RPMI7951 (cell line): Measurements from ENCODE around the gene CABLES2. TPM values are rescaled to one million over a fixed set of nuclear protein-coding genes. Genes with fewer than 3 reads are reported as not detected.
"Not testable (repeated sequence)": the region's sequence is repeated elsewhere in the genome, so short reads cannot be mapped to it uniquely, and the experiment has no call there.

ENCODE experiments used
- DNase-seq: peaks from one replicate; pipeline ENCODE4 v3.0.0-alpha.2; 2012; ENCODE audit warnings: low read depth
- total RNA-seq: library from RNA; depleted of rRNA; stranded (reverse); fragments of >200 nt; shearing (Covaris generic); gene quantifications from 2 replicates; pipeline ENCODE4 v1.2.3, GENCODE V29; 2014

Gene CABLES2
- total RNA-seq, 1 experiment from 2014 or later: 4.7 TPM

DNA sequence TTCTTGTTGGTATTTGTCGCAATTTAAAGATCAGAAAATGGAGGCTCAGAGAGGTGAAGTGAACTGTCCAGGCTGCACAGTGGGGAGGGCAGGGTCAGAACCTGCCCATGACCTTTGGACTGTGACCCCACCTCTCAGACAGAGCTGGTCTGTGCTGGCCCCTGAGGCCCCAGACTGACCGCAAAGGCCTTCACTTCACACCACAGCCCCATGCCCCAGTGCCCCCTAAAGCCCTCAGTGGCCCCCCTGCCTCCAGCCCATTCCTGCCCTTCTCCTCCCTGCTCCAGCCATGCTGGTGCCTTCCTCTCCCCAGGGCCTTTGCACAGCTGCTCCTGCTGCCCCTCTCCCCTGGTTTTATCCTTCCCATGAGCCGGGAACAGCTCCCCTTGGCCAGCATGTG lies 29.6 kb upstream of the CABLES2 start:
- DNase-seq: no peak

- no peak for DNase-seq
Measured at GRCh38 chr20:62433658-62434497, 26.8 kb upstream of the CABLES2 start.

DNA sequence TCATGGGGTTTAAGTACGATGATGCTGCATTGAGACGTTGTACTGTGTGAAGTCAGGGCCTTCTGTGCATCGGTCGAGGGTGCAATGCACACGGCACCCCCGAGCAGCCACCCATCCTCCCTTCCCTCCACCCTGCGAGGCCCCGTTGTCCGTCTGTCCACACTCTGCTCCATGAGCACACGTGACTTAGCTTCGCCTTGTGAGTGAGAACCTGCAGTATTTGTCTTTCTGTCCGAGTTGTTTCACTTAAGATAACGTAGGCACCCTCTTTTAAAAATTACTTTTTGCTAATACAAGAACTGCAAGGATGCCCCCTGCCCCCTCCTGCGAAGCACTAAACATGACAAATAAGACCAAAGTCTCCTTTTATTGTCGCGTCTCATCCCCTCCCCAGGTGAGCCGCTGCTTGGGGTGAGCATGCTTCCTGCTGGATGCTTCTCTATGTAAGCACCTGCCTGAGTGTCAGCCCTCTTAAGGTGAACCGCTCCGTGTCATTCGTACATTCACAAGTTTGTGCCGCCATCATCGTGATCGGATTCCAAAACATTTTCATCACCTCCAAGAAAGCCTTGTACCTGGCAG lies 23.9 kb upstream of the CABLES2 start:
- DNase-seq: no peak

- no peak for DNase-seq
Measured at GRCh38 chr20:62430311-62430853, 23.3 kb upstream of the CABLES2 start.

DNA sequence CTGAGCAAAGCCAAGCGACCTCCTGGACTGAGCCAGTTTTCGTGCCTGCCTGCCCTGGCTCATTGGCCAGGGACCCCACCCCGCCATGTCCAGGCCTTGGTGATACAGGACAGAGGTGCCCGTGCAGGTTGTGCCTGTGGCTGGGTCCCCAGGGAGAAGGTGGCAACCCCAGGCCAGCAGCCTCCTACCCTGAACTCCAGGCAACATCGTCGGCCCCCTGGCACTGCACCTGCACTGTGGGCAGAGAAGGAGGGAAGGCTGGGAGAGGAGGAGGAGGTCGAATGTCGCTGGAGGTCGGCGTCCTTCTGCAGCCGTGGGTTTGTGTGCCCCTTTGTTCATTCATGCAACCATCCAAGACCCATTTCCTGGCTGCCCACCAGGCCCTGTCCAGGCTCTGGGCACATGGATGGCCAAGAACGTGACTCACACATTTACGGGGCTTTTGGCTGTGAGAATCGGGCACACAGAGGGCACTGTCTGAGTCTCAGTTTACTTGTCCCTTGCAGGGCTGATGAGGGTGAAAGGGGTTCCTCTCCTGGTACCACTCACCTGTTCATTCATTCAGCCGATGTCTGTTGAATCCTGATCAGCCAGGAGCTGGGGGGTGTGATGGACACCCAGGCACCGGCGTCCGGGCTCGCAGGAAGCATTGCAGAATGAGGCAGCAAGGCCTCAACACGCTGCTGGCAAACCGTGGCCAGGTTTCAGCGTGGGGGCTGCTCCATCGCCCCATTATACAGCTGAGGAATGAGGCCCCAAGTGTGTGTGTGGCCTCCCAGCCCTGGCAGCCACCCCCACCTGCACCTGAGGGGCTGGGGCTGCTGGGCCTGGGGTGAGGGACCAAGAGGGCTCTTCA lies 22.6 kb upstream of the CABLES2 start:
- DNase-seq: no peak

- DNase-seq: no peak
Measured at GRCh38 chr20:62428396-62429295, 21.6 kb upstream of the CABLES2 start.

DNA sequence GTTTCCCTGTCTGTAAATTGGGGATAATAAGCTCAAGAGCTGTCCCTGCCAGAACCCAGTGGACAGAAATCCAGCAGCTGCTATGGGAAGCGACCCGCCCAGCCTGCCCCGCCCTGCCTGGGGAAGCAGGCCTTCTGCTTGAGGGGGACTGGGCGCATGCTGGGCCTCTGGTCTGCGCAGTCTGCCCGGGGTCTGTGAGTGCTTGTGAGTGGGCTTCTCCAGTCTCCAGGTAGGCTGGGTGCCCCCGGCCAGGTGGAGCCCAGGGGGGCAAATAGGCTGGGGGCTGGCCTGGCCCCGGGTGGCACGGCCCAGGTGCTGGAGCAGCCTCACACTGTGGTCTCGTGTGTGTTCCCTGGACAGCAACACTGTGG lies 20.9 kb upstream of the CABLES2 start:
- no peak for DNase-seq

DNA sequence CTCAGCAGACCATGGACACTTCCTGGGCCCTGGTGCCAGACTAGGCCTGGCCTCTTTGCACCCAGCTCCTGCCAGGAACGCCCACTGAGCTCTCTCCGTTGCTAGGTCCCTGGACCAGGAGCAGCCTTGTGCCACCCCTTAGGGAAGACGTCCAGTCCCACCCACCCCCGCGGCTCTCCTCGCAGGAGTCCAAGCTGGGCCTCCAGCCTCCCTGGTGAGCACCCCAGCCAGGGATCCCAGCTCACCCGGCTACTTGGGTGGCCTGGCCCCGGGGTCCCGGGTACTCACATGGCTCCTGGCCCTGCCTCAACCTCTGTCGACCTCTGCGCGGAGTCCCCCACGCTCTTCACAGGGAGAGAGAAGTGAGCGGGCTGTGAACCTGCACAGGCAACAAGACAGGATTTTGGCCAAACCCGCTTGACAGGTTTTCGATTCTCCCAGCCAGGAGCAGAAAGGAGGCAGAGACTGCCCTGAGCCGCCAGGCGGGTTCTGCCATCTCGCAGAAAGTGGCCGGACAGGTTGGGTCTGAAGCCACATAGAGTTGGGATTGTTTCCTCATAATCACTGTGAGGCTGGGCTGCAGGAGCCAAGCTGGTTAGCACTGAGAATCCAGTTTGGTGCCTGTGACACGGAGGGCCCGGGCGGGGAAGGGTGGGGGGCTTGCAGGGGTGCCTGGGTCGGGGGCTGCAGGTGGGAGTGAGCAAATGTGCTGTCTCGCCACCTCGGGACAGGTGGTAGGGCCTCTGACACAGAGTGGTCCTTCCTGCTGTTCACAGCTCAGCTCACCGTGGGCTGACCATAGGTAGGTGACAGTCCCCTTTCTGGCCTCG lies 20.3 kb upstream of the CABLES2 start, which contains the start of gene RBBP8NL:
RBBP8NL (minus strand) TSS at position 368 of the 830 bp plus-strand sequence. CDS start 7,892 bp downstream, outside the sequence.
- DNase-seq: no peak

GRCh38 chr20:62426699-62427131 lies 19.6 kb upstream of the CABLES2 start:
- no peak for DNase-seq

DNA sequence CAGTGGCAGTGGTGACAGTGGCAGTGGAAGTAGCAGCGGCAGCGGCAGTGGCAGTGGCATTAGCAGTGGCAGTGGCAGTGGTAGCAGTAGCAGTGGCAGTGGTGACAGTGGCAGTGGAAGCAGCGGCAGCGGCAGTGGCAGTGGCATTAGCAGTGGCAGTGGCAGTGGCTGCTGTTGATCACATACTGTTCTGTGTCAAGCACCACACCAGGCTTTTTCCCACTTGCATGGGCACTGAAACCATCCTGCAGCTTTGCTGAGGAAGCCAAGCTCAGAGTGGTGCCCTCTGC lies 18.9 kb upstream of the CABLES2 start:
- not testable (repeated sequence) for DNase-seq

DNA sequence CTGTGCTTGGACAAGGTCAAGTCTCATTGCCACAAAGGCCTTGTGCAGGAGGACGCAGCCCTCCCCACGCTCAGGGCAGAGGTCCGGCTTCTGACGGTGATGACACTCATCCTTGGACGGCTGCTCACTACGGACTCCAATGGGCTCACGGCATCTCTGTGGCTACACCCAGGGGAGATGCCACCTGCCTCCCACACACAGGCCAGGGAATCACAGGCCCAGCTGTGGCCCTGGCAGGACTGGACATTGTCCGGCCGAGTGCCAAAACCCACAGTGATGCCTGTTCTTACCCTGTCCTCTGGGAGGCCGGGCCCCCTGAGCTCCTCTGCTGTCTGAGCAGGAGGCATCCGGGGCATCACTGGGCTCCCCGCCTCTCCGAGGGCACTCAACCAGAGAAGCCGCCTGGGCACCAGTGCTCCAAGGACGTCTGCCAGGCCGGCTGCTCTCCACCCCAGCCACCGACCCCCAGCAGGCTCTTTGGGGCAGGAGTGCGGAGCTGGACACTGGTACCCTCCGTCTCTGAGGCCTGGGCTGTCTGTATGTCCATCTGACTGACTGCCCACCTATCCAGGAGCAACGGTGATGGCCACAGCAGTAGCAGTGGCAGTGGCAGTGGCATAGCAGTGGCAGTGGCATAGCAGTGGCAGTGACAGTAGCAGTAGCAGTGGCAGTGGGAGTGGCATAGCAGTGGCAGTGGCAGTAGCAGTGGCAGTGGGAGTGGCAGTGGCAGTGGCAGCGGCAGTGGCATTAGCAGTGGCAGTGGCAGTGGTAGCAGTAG lies 18.4 kb upstream of the CABLES2 start:
- DNase-seq: no peak

- no peak for DNase-seq
Measured at GRCh38 chr20:62424249-62425107, 17.4 kb upstream of the CABLES2 start.

DNA sequence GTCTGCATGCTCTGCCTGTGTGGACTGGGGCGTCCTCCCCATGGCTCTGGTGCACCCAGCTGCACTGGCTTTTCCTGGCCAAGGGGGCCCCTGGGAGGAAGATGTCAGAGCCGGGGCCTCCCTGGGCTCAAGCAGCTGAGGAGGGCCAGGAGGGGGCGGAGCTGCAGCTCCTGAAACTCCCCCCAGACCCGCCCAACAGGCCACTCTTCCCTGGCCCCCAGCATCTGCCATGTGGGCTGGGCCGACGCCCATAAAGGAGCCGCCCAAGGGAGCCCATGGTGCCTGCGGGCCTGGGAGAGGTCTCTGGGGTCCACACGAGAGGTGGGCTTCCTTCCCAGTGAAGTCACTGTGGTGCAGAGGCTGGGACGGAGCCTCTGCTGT lies 16.2 kb upstream of the CABLES2 start:
- DNase-seq: no peak

DNA sequence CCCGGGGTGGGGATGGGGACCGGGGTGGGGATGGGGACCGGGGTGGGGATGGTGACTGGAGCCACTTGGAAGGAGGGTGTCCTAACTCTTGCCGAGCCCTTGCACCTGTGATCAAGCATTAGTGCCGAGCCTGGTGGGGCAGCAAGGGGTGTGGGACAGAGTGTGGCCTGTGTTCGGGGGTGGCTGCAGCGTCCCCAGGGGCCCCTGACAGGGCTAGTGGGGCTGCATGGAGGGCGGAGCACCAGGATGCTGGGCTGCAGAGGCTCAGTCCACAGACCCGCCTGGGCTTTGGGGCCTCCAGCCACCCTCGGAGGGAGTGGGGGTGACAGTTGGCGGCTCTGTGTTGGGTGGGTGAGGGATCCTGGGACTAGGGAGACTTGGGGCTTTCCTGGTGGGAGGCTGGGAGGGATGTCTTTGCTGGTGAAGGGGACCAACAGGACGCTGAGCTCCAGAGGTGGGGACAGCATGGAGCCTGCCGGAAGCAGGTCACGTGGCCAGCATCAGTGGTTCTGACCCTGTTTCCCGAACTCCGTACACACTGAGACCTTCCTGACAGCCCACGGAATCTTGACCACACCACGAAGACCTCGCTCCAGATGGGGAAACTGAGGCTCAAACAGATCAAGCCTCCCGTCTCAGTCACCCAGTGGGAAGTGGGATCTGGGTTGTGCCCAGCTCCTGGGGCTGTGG lies 15.7 kb upstream of the CABLES2 start:
- DNase-seq: no peak

- DNase-seq: no peak
Measured at GRCh38 chr20:62421716-62421990, 14.6 kb upstream of the CABLES2 start.

DNA sequence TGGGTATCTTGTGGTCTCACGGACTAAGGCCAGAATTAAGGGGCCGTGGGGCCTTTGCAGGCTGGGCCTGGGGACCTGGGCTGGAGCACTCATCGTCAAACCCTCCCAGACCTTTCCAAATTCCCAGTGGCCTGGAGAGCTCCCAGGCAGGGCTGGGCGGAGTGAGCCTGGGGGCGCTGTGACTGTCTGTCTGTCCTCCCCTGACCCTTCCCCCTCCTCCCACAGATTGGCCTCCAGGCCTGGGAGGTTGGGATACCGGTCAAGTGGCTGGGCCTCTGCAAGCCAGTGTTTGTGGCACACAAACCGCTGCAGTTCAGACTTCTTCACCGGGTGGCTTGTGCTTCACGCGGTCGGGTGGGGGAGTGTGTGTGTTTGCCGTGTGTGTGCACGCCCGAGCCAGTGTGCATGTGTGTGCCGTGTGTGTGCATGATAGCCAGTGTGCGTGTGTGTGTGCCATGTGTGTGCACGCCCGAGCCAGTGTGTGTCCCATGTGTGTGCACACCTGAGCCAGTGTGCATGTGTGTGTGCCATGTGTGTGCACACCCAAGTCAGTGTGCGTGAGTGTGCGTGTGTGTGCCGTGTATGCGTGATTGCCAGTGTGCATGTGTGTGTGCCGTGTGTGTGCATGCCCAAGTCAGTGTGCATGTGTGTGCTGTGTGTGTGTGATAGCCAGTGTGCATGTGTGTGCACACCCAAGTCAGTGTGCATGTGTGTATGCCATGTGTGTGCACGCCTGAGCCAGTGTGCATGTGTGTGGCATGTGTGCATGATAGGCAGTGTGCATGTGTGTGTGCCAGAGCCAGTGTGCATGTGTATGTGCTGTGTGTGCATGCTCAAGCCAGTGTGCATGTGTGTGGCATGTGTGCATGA lies 14.0 kb upstream of the CABLES2 start:
- no peak for DNase-seq

GRCh38 chr20:62419759-62420158 lies 12.7 kb upstream of the CABLES2 start:
- DNase-seq: no peak
